K562 (cell line): ENCODE measurements around the gene CSMD2. TPM values are rescaled to one million over a fixed set of nuclear protein-coding genes. Genes with fewer than 3 reads are reported as not detected.
A peak's percentile ranks its signal among the peaks of the same experiment; 100 is the strongest.

Experiments used
- ATAC-seq: fragments of 200-7000 bp; cut with Tn5 transposase; 3 replicates; pipeline ENCODE4 v1.9.1; 2020; ENCODE audit warnings: moderate library complexity
- BruUV-seq: library from RNA; stranded (reverse); fragments of 400-500 nt; replicated peaks from 2 replicates; lab custom pipeline; 2021; lab: Mats Ljungman, UMichigan
- CTCF ChIA-PET: fragments of 300-600 bp; formaldehyde crosslinking; extraction: SDS; loops from one replicate; lab custom pipeline; 2021; ENCODE audit warnings: low intra/inter-chr PET ratio; lab: Yijun Ruan, JAX
- POLR2A ChIA-PET: fragments of 300-600, 350-650 bp; sonication (Branson Sonifier 250); formaldehyde crosslinking; extraction: SDS; loops from one replicate; lab custom pipeline; 2021; ENCODE audit warnings: antibody characterized with exemption, inconsistent platforms; lab: Yijun Ruan, JAX
- DNase-seq, 4 experiments: peaks; one replicate each; pipeline versions ENCODE4 v3.0.0 to v3.0.0-alpha.2; 2011 to 2018; ENCODE audit warnings: low spot score in 3 of 4, mixed read lengths in 3 of 4; ENCODE audit errors: extremely low read depth in 1 of 4
- FAIRE-seq: peaks from 2 replicates; lab custom pipeline; 2011; peaks lifted over from hg19 to GRCh38; lab: Jason Lieb, UNC
- H2AFZ ChIP-seq: 2 replicates; pipeline ENCODE4 v1.6.0; 2011; ENCODE audit warnings: low read depth, low read length, control low read depth, inconsistent platforms
- H3K27ac ChIP-seq: fragments of 200-600 bp; 3 replicates; pipeline ENCODE4 v1.8.0; 2011; ENCODE audit warnings: low read depth, mild to moderate bottlenecking, control low read depth, inconsistent platforms, low read length, moderate library complexity, mixed read lengths; ENCODE audit errors: extremely low read depth
- H3K27me3 ChIP-seq, 2 experiments: fragments of 300-600 bp in 1 of 2; 2 replicates in 1 of 2; 3 replicates in 1 of 2; pipeline versions ENCODE4 v1.6.0 to v1.8.0; 2011; ENCODE audit warnings: inconsistent platforms in 2 of 2, low read length in 2 of 2, mild to moderate bottlenecking in 1 of 2, mixed read lengths in 1 of 2, moderate library complexity in 1 of 2; ENCODE audit not compliant: control insufficient read depth in 2 of 2, insufficient read depth in 2 of 2
- H3K36me3 ChIP-seq: fragments of 300-600 bp; 3 replicates; pipeline ENCODE4 v1.8.0; 2011; ENCODE audit warnings: mild to moderate bottlenecking, low read length, inconsistent platforms; ENCODE audit not compliant: control insufficient read depth, insufficient read depth
- H3K4me1 ChIP-seq, 2 experiments: fragments of 200-600 bp in 1 of 2; replicated peaks in 1 of 2; 2 replicates in 1 of 2; 3 replicates in 1 of 2; pipeline versions ENCODE4 v1.5.1 to v1.8.0; 2011; ENCODE audit warnings: inconsistent platforms in 2 of 2, low read length in 2 of 2, mild to moderate bottlenecking in 1 of 2, mixed read lengths in 1 of 2, moderate library complexity in 1 of 2; ENCODE audit not compliant: control insufficient read depth in 2 of 2, insufficient read depth in 2 of 2
- H3K4me2 ChIP-seq: 2 replicates; pipeline ENCODE4 v1.6.1; 2011; ENCODE audit warnings: low read length, control low read depth, inconsistent platforms, mixed read lengths; ENCODE audit not compliant: insufficient read depth
- H3K4me3 ChIP-seq: fragments of 200-600 bp; sonication (generic), shearing (Covaris generic); 2 replicates; pipeline ENCODE4 v1.5.1; 2016; ENCODE audit warnings: control low read depth, inconsistent platforms
- H3K79me2 ChIP-seq: fragments of 200-600 bp; 3 replicates; pipeline ENCODE4 v1.8.0; 2011; ENCODE audit warnings: low read length, inconsistent platforms; ENCODE audit not compliant: control insufficient read depth, insufficient read depth
- H3K9ac ChIP-seq, 2 experiments: 2 replicates each; pipeline versions ENCODE4 v1.6.0 to v1.6.1; 2011; ENCODE audit warnings: low read depth in 2 of 2, low read length in 2 of 2, control low read depth in 1 of 2, inconsistent platforms in 1 of 2, mild to moderate bottlenecking in 1 of 2, mixed read lengths in 1 of 2; ENCODE audit not compliant: insufficient read depth in 1 of 2
- H3K9me1 ChIP-seq: one replicate; pipeline ENCODE4 v1.6.0; 2011; ENCODE audit warnings: inconsistent platforms, mild to moderate bottlenecking, low read length, moderate library complexity; ENCODE audit not compliant: control insufficient read depth, insufficient read depth
- H3K9me3 ChIP-seq: replicated peaks from 2 replicates; pipeline ENCODE4 v1.5.1; 2011; ENCODE audit warnings: low read depth, low read length, inconsistent platforms; ENCODE audit not compliant: control insufficient read depth, insufficient read depth
- H4K20me1 ChIP-seq: replicated peaks from 2 replicates; pipeline ENCODE4 v1.6.1; 2011; ENCODE audit warnings: low read length, inconsistent platforms, mixed read lengths; ENCODE audit not compliant: control insufficient read depth, insufficient read depth
- BRD4 ChIP-seq: fragments of 200-600 bp; sonication (generic); IDR thresholded peaks from 2 replicates; pipeline ENCODE4 v1.6.1; 2017; ENCODE audit warnings: inconsistent platforms
- DDX20 ChIP-seq: fragments of 450-650 bp; IDR thresholded peaks from 2 replicates; pipeline ENCODE4 v1.6.1; 2016; ENCODE audit warnings: missing genetic modification characterization, low read depth, mild to moderate bottlenecking, missing compliant biosample characterization, moderate library complexity
- DEAF1 ChIP-seq: fragments of 450-650 bp; formaldehyde crosslinking; IDR thresholded peaks from 2 replicates; pipeline ENCODE4 v1.4.0; 2020; ENCODE audit warnings: mild to moderate bottlenecking, moderate library complexity
- JUND ChIP-seq, 2 experiments: IDR thresholded peaks; 2 replicates in 1 of 2; 3 replicates in 1 of 2; pipeline ENCODE4 v1.6.1; 2011; ENCODE audit warnings: borderline replicate concordance in 2 of 2, low read depth in 2 of 2, low read length in 2 of 2, improper control_type of control experiment in 1 of 2, missing biosample characterization in 1 of 2, missing genetic modification characterization in 1 of 2, missing genetic modification reagents in 1 of 2
- KAT2B ChIP-seq: IDR thresholded peaks from one replicate; pipeline ENCODE4 v1.6.1; 2012; ENCODE audit warnings: low read depth, mild to moderate bottlenecking, control low read depth, inconsistent platforms, low read length, moderate library complexity
- LARP7 ChIP-seq: fragments of 450-650 bp; IDR thresholded peaks from 2 replicates; pipeline ENCODE4 v1.6.1; 2016
- LEF1 ChIP-seq: fragments of 450-650 bp; IDR thresholded peaks from 2 replicates; pipeline ENCODE4 v1.6.1; 2016; ENCODE audit warnings: mild to moderate bottlenecking
- POLR3G ChIP-seq: IDR thresholded peaks from 2 replicates; pipeline ENCODE4 v1.6.1; 2011; ENCODE audit not compliant: insufficient read length, insufficient replicate concordance; ENCODE audit errors: extremely low read depth
- SETDB1 ChIP-seq: IDR thresholded peaks from one replicate; pipeline ENCODE4 v1.6.1; 2012; ENCODE audit warnings: low read length, control low read depth, inconsistent platforms
- SPI1 ChIP-seq: IDR thresholded peaks from 2 replicates; pipeline ENCODE4 v1.6.1; 2011; ENCODE audit warnings: low read depth, low read length, control low read depth, borderline replicate concordance
- ZBTB8A ChIP-seq: fragments of 450-650 bp; IDR thresholded peaks from 2 replicates; pipeline ENCODE4 v1.6.1; 2018; ENCODE audit warnings: mild to moderate bottlenecking, moderate library complexity; ENCODE audit not compliant: partially characterized antibody
- ZNF274 ChIP-seq: IDR thresholded peaks from 2 replicates; pipeline ENCODE4 v1.6.1; 2011; ENCODE audit warnings: low read depth, mild to moderate bottlenecking, low read length, moderate library complexity, borderline replicate concordance
- ZNF655 ChIP-seq: fragments of 250-450 bp; sonication (Bioruptor Pico); IDR thresholded peaks from 2 replicates; pipeline ENCODE4 v1.5.0; 2021
- WGBS: fragments of 100-300 bp; shearing (Covaris generic); methylation state at CpG from one replicate; pipeline ENCODE4 v1.1.6; 2016; ENCODE audit warnings: low coverage, mixed read lengths; ENCODE audit not compliant: insufficient coverage; ENCODE audit errors: missing lambda C conversion rate; 5-methylcytosine and 5-hydroxymethylcytosine counted together
- in situ Hi-C: fragments of 300-500 bp; cut with MboI; formaldehyde crosslinking; loops from 4 replicates; pipeline ENCODE4 v1.15.0; 2018; ENCODE audit warnings: inconsistent platforms, mixed read lengths
- intact Hi-C: fragments of 100-400 bp; cut with micrococcal nuclease; formaldehyde crosslinking; loops from 2 replicates; pipeline ENCODE4 v1.14.2; 2022
- polyA plus RNA-seq, 8 experiments: library from polyadenylated mRNA; depleted of rRNA in 4 of 8; stranded (reverse) in 5 of 8; unstranded in 3 of 8; fragments of >200 nt; fragmentation: Nextera tagmentation in 2 of 8; fragmentation: Illumina TruSeq in 1 of 8; extraction: Ambion mirVana in 2 of 8; extraction: Trizol in 1 of 8; gene quantifications; 2 replicates each; pipeline versions ENCODE4 v1.2.1 to v1.2.3, GENCODE V29; 2011 to 2014; ENCODE audit warnings: inconsistent platforms in 1 of 8, missing spikeins in 1 of 8
- total RNA-seq, 7 experiments: library from RNA; depleted of rRNA in 6 of 7; stranded (reverse); fragments of >200 nt in 6 of 7; fragmentation: Illumina TruSeq in 2 of 7; extraction: Trizol in 2 of 7; gene quantifications; 2 replicates each; pipeline versions ENCODE4 v1.2.1 to v1.2.3, GENCODE V29; 2011 to 2021; ENCODE audit warnings: low replicate concordance in 1 of 7

CSMD2 gene
- total and polyA plus RNA-seq, 9 of the 15 experiments (the other 6 are each of a cell fraction or from before 2014, with no cell fraction given), result not detected

- H3K36me3 ChIP-seq, result no peaks in the 10 kb centered on the region
- H3K4me3 ChIP-seq, result no peak overlapping the region
- POLR2A ChIA-PET, result interaction anchor here (0.7 kb wide), 1 partner anchor 10 kb away, joined by 3 read pairs; no protein-coding TSS in a partner anchor
- H3K4me2 ChIP-seq, result no peak overlapping the region
- H3K4me1 ChIP-seq, result peaks cover 0 to 5% of the 10 kb centered on the region in 2 experiments; a peak in 3 of 5 replicates
- DNase-seq (no peak), FAIRE-seq (no peak), ATAC-seq (no peak)
- in situ Hi-C loops (no loop called here), intact Hi-C loops (loop anchor here (5.0 kb wide), 1 partner anchor 248 kb away; no protein-coding TSS in a partner anchor)
- CTCF ChIA-PET, result no interaction called here
- TF ChIP-seq SPI1 (0 out of 2 replicates have a peak, but pooled peaks have one; percentile 25), ZBTB8A (no peak)
- peaks cover 4 to 36% of the 10 kb centered on the region in 2 experiments; a peak in 3 of 5 replicates for H3K27me3 ChIP-seq
- H3K79me2 ChIP-seq, result no peaks in the 10 kb centered on the region
- BruUV-seq, result no TSS peak
- H3K9me3 ChIP-seq, result no peaks in the 10 kb centered on the region
- H3K9me1 ChIP-seq, result no peaks in the 10 kb centered on the region
- no peak overlapping the region for H2AFZ ChIP-seq
- no peaks in the 10 kb centered on the region for H4K20me1 ChIP-seq
- no peak overlapping the region for H3K9ac ChIP-seq
- H3K27ac ChIP-seq, result no peak overlapping the region
- 3% methylated on average over 2 of the region's 2 CpGs for WGBS
Observed at GRCh38 chr1:33465316-33465715, 699.7 kb downstream of the CSMD2 start.

- no peaks in the 10 kb centered on the region for H3K9me1 ChIP-seq
- ChIA-PET CTCF (no interaction called here), POLR2A (no interaction called here)
- in situ Hi-C loops (no loop called here), intact Hi-C loops (no loop called here)
- H4K20me1 ChIP-seq, result no peaks in the 10 kb centered on the region; the same call in 1 of the 2 replicates
- BruUV-seq, result no TSS peak
- no peak overlapping the region for H3K9ac ChIP-seq
- WGBS, result 0% methylated on average over 3 of the region's 3 CpGs
- peaks cover 8 to 38% of the 10 kb centered on the region in 2 experiments; a peak in 4 of 5 replicates for H3K27me3 ChIP-seq
- no peak for ATAC-seq
- H3K36me3 ChIP-seq, result no peaks in the 10 kb centered on the region
- no peaks in the 10 kb centered on the region for H3K79me2 ChIP-seq
- no peak overlapping the region for H3K4me2 ChIP-seq
- DNase-seq, result no peak
- FAIRE-seq, result no peak
- H3K4me1 ChIP-seq, result peaks cover 0 to 5% of the 10 kb centered on the region in 2 experiments; a peak in 3 of 5 replicates
- no peak overlapping the region for H3K27ac ChIP-seq
- no peaks in the 10 kb centered on the region for H3K9me3 ChIP-seq
- no peak overlapping the region for H2AFZ ChIP-seq
- no peak overlapping the region for H3K4me3 ChIP-seq
- no peak for TF ChIP-seq SETDB1
- no peak for TF ChIP-seq KAT2B
- TF ChIP-seq JUND (IDR thresholded peaks at IDR 0.05; ENCODE audit: borderline replicate concordance, low read depth, low read length), result no peak
- no peak for TF ChIP-seq JUND (tag; IDR thresholded peaks at IDR 0.05; ENCODE audit: borderline replicate concordance, low read depth, low read length)
- no peak for TF ChIP-seq DDX20 (tag)
- no peak for TF ChIP-seq LEF1
- no peak for TF ChIP-seq DEAF1 (CRISPR knock-in tag)
- no peak for TF ChIP-seq ZNF274
- TF ChIP-seq POLR3G, result no peak
- TF ChIP-seq BRD4, result no peak
- TF ChIP-seq ZNF655 (CRISPR knock-in tag), result no peak
- no peak for TF ChIP-seq LARP7
Observed at GRCh38 chr1:33464552-33464951, 700.5 kb downstream of the CSMD2 start.
